ENCODE data around the gene COQ8A.
"Not testable (repeated sequence)": the region's sequence is repeated elsewhere in the genome, so short reads cannot be mapped to it uniquely, and the experiment has no call there.

COQ8A gene

GRCh38 chr1:226953175-226953800 lies 13.2 kb downstream of the COQ8A start:
- DNase-seq = no peak

- no peak for DNase-seq
These were observed 14.2 kb downstream of the COQ8A start for GRCh38 chr1:226954337-226954736.

GRCh38 chr1:226954777-226955176 lies 14.7 kb downstream of the COQ8A start:
- no peak for DNase-seq

- not testable (repeated sequence) for DNase-seq
These were observed 15.8 kb downstream of the COQ8A start for GRCh38 chr1:226955857-226956256.

- DNase-seq = no peak
These were observed 17.0 kb downstream of the COQ8A start for GRCh38 chr1:226956942-226957713.

- no peak for DNase-seq
These were observed 17.6 kb downstream of the COQ8A start for GRCh38 chr1:226957714-226958113.

- DNase-seq = no peak
These were observed 18.2 kb downstream of the COQ8A start for GRCh38 chr1:226958300-226958699.

GRCh38 chr1:226960256-226960655 lies 20.2 kb downstream of the COQ8A start:
- no peak for DNase-seq

GRCh38 chr1:226960944-226961765 lies 21.1 kb downstream of the COQ8A start:
- no peak for DNase-seq

GRCh38 chr1:226962421-226963391 lies 22.6 kb downstream of the COQ8A start:
- no peak for DNase-seq

GRCh38 chr1:226964068-226964425 lies 24.0 kb downstream of the COQ8A start:
- DNase-seq = no peak

- no peak for DNase-seq
These were observed 24.8 kb downstream of the COQ8A start for GRCh38 chr1:226964611-226965486.

- DNase-seq = no peak
These were observed 25.7 kb downstream of the COQ8A start for GRCh38 chr1:226965581-226966440.

GRCh38 chr1:226966683-226967082 lies 26.6 kb downstream of the COQ8A start:
- DNase-seq = no peak

GRCh38 chr1:226967665-226968064 lies 27.6 kb downstream of the COQ8A start:
- DNase-seq = no peak

GRCh38 chr1:226971765-226972164 lies 31.7 kb downstream of the COQ8A start:
- DNase-seq = no peak

- DNase-seq = no peak
These were observed 32.8 kb downstream of the COQ8A start for GRCh38 chr1:226972931-226973330.

- DNase-seq = no peak
These were observed 33.3 kb downstream of the COQ8A start for GRCh38 chr1:226973371-226973897.

- DNase-seq = no peak
These were observed 33.9 kb downstream of the COQ8A start for GRCh38 chr1:226973898-226974543.

Measured in cortex of kidney (tissue), 1 donor.